HG03060 (cell line): ENCODE measurements around the gene TTLL6.
"Not testable (repeated sequence)": the region's sequence is repeated elsewhere in the genome, so short reads cannot be mapped to it uniquely, and the experiment has no call there.

Experiments used
- ATAC-seq: cut with Tn5 transposase; IDR thresholded peaks from one replicate; pipeline ENCODE4 v1.9.1; 2021; ENCODE audit warnings: low read depth, moderate number of reproducible peaks; ENCODE audit not compliant: unreplicated experiment

Gene TTLL6

GRCh38 chr17:48816774-48817590 lies at the start of gene TTLL6:
Gene TTLL6 (minus strand): TSS chr17:48817229. CDS start chr17:48817072, 157 bp downstream.
- no peak for ATAC-seq

- no peak for ATAC-seq
Observed at GRCh38 chr17:48860456-48860855, 43.4 kb upstream of the TTLL6 start.

- ATAC-seq: no peak
Observed at GRCh38 chr17:48860034-48860433, 43.0 kb upstream of the TTLL6 start.

- no peak for ATAC-seq
Observed at GRCh38 chr17:48856122-48856821, 39.2 kb upstream of the TTLL6 start.

GRCh38 chr17:48854774-48855476 lies 37.9 kb upstream of the TTLL6 start:
- no peak for ATAC-seq

- ATAC-seq: no peak
Observed at GRCh38 chr17:48850792-48851323, 33.8 kb upstream of the TTLL6 start.

- ATAC-seq: no peak
Observed at GRCh38 chr17:48843187-48843900, 26.3 kb upstream of the TTLL6 start.

GRCh38 chr17:48842746-48843145 lies 25.7 kb upstream of the TTLL6 start:
- ATAC-seq: no peak

GRCh38 chr17:48841395-48841831 lies 24.4 kb upstream of the TTLL6 start:
- peak; percentile 81 for ATAC-seq

- no peak for ATAC-seq
Observed at GRCh38 chr17:48840441-48840840, 23.4 kb upstream of the TTLL6 start.

- ATAC-seq: not testable (repeated sequence)
Observed at GRCh38 chr17:48837458-48837857, 20.4 kb upstream of the TTLL6 start.

GRCh38 chr17:48835971-48836370 lies 18.9 kb upstream of the TTLL6 start:
- ATAC-seq: no peak

- ATAC-seq: no peak
Observed at GRCh38 chr17:48834973-48835372, 17.9 kb upstream of the TTLL6 start.

- ATAC-seq: no peak
Observed at GRCh38 chr17:48831549-48831883, 14.5 kb upstream of the TTLL6 start.

- ATAC-seq: no peak
Observed at GRCh38 chr17:48830840-48831548, 14.0 kb upstream of the TTLL6 start, which contains the start of gene CALCOCO2. Gene CALCOCO2 (plus strand): TSS chr17:48831035. CDS start chr17:48841708, 10,673 bp downstream.

GRCh38 chr17:48825446-48826381 lies 8.7 kb upstream of the TTLL6 start:
- no peak for ATAC-seq

GRCh38 chr17:48820936-48821335 lies 3.9 kb upstream of the TTLL6 start:
- ATAC-seq: not testable (repeated sequence)

- ATAC-seq: no peak
Observed at GRCh38 chr17:48819466-48819865, 2.4 kb upstream of the TTLL6 start.
